GM13976 (cell line): ENCODE data around the gene C6orf89.

Source experiments
- DNase-seq: peaks from one replicate; pipeline ENCODE4 v3.0.0; 2012; ENCODE audit warnings: low spot score
- in situ Hi-C: fragments of 300-500 bp; cut with MboI; formaldehyde crosslinking; loops from one replicate; pipeline ENCODE4 v1.12.0; 2022; ENCODE audit warnings: low sequenced_read_pairs, mixed read lengths, inconsistent platforms; ENCODE audit not compliant: unreplicated experiment
- TF ChIP-seq, protein P1 (sequence below): IDR thresholded peaks from 2 replicates; pipeline ENCODE4 v1.5.1; 2012; ENCODE audit warnings: borderline replicate concordance, mild to moderate bottlenecking; ENCODE audit not compliant: insufficient read depth; ENCODE audit errors: extremely low read depth, missing control alignments, control extremely low read depth

The C6orf89 gene

GRCh38 chr6:36927691-36928546, 42.2 kb downstream of the C6orf89 start:
- TF ChIP-seq, protein P1, sequence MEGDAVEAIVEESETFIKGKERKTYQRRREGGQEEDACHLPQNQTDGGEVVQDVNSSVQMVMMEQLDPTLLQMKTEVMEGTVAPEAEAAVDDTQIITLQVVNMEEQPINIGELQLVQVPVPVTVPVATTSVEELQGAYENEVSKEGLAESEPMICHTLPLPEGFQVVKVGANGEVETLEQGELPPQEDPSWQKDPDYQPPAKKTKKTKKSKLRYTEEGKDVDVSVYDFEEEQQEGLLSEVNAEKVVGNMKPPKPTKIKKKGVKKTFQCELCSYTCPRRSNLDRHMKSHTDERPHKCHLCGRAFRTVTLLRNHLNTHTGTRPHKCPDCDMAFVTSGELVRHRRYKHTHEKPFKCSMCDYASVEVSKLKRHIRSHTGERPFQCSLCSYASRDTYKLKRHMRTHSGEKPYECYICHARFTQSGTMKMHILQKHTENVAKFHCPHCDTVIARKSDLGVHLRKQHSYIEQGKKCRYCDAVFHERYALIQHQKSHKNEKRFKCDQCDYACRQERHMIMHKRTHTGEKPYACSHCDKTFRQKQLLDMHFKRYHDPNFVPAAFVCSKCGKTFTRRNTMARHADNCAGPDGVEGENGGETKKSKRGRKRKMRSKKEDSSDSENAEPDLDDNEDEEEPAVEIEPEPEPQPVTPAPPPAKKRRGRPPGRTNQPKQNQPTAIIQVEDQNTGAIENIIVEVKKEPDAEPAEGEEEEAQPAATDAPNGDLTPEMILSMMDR, result no peak
- DNase-seq, result no peak
- in situ Hi-C loops, result no loop called here

DNA sequence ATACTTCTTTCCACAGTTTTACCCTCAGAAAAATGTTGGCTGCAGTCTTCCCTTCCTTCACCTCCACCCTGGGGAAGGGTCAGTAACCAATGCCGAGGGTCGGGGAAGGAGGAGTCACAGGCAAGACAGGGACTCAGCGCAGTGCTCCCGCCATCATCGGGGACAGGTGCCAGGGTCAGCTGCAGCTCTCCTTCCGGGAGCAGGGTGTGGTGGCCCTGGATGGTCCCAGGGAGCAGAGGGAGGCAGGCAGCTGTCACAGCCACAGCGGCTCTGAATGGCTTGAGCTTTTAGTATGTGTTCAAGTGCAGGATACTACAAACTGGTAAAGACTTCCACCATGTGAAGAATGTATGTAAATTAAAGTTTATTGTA, 42.8 kb downstream of the C6orf89 start:
- in situ Hi-C loops, result no loop called here
- TF ChIP-seq, protein P1, result no peak
- no peak for DNase-seq

GRCh38 chr6:36929152-36929551, 43.4 kb downstream of the C6orf89 start:
- DNase-seq, result no peak
- in situ Hi-C loops, result no loop called here
- TF ChIP-seq, protein P1, result no peak

DNA sequence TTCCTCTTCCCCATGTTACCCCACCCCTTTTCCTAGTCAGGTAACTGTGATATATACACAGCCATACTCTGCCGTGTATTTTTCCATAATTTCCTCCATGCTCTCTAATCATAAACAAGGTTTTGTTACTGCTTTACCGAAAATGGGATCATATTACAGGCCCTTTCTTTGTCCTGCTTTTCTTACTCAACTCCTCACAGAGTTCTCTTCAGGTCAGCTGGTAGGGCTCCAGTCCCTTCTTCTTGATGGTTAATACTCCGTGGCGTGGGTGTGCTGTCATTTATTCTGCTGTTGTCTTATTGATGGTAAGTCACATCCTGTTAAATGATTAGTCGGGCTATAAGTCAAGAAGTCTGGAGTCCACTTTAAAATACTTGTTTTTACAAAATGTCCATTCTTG, 43.9 kb downstream of the C6orf89 start:
- in situ Hi-C loops, result no loop called here

DNA sequence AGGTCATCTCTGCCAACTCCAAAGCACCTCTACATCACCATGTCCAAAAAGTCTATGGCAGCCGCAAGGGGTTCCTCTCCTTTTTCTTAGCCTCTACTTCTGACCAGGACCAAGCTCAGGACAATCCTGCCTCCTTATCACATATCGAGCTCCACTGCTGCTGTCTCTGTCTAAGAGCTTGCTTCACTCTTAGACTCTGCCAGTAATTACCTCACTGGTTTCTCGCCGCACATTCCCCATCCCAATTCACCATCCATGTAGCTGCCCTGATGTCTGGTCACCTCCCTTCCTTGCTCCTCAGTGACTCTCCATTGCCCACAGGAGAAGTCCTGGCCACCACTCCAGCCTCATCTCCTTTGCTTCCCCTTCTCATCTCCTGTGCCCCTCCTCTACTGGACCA, 44.7 kb downstream of the C6orf89 start:
- TF ChIP-seq, protein P1, result no peak
- no peak for DNase-seq
- in situ Hi-C loops, result no loop called here

More for the DNA sequence above, 43.9 kb downstream of the C6orf89 start:
- TF ChIP-seq, protein P1, result no peak
- no peak for DNase-seq

GRCh38 chr6:36933102-36933501, 47.4 kb downstream of the C6orf89 start:
- in situ Hi-C loops, result no loop called here
- no peak for DNase-seq

More at GRCh38 chr6:36933102-36933501, 47.4 kb downstream of the C6orf89 start:
- TF ChIP-seq, protein P1, result no peak
